ENCODE measurements around the gene MATCAP1. TPM values are rescaled to one million over a fixed set of nuclear protein-coding genes. Genes with fewer than 3 reads are reported as not detected.

The MATCAP1 gene
- polyA plus RNA-seq, 1 of the 3 experiments (the other 2 are of a cell fraction): 68.5 TPM

- Histone ChIP-seq H3K9me3 (no peaks in the 10 kb centered on the region), H3F3A (replicated peaks; ENCODE audit: insufficient read depth) (peaks cover 26% of the 10 kb centered on the region), H3K9me2 (no peaks in the 10 kb centered on the region), H3K4me1 (ENCODE audit: control insufficient read depth in 1 of 2, insufficient read depth in 2 of 2, low read depth in 1 of 2, low read length in 1 of 2) (peaks cover 0 to 22% of the 10 kb centered on the region in 2 experiments; a peak in 2 of 4 replicates), H3K27ac (ENCODE audit: low read depth in 2 of 2, low read length in 1 of 2) (peak overlapping the region; percentile 72 to 77; a peak in 3 of 4 replicates), H4K20me1 (ENCODE audit: insufficient read depth) (no peaks in the 10 kb centered on the region), H2AFZ (ENCODE audit: low read depth) (0 out of 2 replicates have a peak overlapping the region, but pooled peaks have one; percentile 45), H3K4me2 (peak overlapping the region; percentile 88), H3K27me3 (ENCODE audit: insufficient read depth) (no peaks in the 10 kb centered on the region), H3K9ac (peak overlapping the region; percentile 83), H3K36me3 (replicated peaks in 1 of 2; ENCODE audit: control insufficient read depth in 1 of 2, insufficient read depth in 2 of 2, low read length in 1 of 2) (peaks cover 19 to 41% of the 10 kb centered on the region in 2 experiments), H3K4me3 (ENCODE audit: low read depth in 2 of 2, low read length in 1 of 2) (peak overlapping the region; percentile 92 to 100), H3K79me2 (ENCODE audit: insufficient read depth) (peaks cover 34% of the 10 kb centered on the region)
- 5% methylated on average over 12 of the region's 12 CpGs for WGBS (ENCODE audit: low lambda C conversion rate)
- TF ChIP-seq SMC3 (IDR thresholded peaks at IDR 0.05; ENCODE audit: low read depth, low read length) (no peak), NRF1 (IDR thresholded peaks at IDR 0.05; ENCODE audit: low read depth, low read length) (no peak), TCF12 (IDR thresholded peaks at IDR 0.05) (no peak), RCOR1 (IDR thresholded peaks at IDR 0.05; ENCODE audit: low read length) (no peak), MXI1 (IDR thresholded peaks at IDR 0.05; ENCODE audit: low read depth, low read length) (no peak), PBX3 (IDR thresholded peaks at IDR 0.05) (no peak), POLR2AphosphoS5 (IDR thresholded peaks at IDR 0.05; ENCODE audit: low read depth, low read length) (no peak), ZBTB33 (IDR thresholded peaks at IDR 0.05; ENCODE audit: borderline replicate concordance, low read depth) (no peak), GABPA (IDR thresholded peaks at IDR 0.05; ENCODE audit: low read depth) (no peak), EZH2phosphoT487 (IDR thresholded peaks at IDR 0.05; ENCODE audit: borderline replicate concordance, low read depth) (no peak), TAF1 (IDR thresholded peaks at IDR 0.05; ENCODE audit: borderline replicate concordance, low read depth, low read length) (no peak), IRF3 (IDR thresholded peaks at IDR 0.05; ENCODE audit: low read depth, low read length) (no peak)
- TF ChIP-seq, protein P1, sequence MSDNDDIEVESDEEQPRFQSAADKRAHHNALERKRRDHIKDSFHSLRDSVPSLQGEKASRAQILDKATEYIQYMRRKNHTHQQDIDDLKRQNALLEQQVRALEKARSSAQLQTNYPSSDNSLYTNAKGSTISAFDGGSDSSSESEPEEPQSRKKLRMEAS (IDR thresholded peaks at IDR 0.05; ENCODE audit: low read depth): no peak
- TF ChIP-seq, protein P2, sequence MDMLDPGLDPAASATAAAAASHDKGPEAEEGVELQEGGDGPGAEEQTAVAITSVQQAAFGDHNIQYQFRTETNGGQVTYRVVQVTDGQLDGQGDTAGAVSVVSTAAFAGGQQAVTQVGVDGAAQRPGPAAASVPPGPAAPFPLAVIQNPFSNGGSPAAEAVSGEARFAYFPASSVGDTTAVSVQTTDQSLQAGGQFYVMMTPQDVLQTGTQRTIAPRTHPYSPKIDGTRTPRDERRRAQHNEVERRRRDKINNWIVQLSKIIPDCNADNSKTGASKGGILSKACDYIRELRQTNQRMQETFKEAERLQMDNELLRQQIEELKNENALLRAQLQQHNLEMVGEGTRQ (IDR thresholded peaks at IDR 0.05; ENCODE audit: borderline replicate concordance, low read depth, low read length): no peak
- DNase-seq: no peak
- ChIA-PET POLR2A (interaction anchor here (0.6 to 2.2 kb wide), 11 partner anchors 9 to 58 kb away, joined by 3 to 14 read pairs (median 5); partner anchors contain the start of genes E2F4, FHOD1 and SLC9A5), CTCF (interaction anchor here (0.6 to 2.9 kb wide), 11 partner anchors 11 to 476 kb away, joined by 3 to 10 read pairs (median 4); partner anchors contain the start of genes NOL3 and SLC9A5)
Observed at GRCh38 chr16:67227567-67227921, 43.8 kb upstream of the MATCAP1 start.

Measured in SK-N-SH (cell line).